GM21576 (cell line): ENCODE results near the gene ABCC4.

Source experiments
- ATAC-seq: cut with Tn5 transposase; IDR thresholded peaks from one replicate; pipeline ENCODE4 v1.9.1; 2021; ENCODE audit warnings: mild to moderate bottlenecking, moderate library complexity; ENCODE audit not compliant: unreplicated experiment

ABCC4 gene

GRCh38 chr13:95258098-95258497 is 43.2 kb downstream of the ABCC4 start:
- no peak for ATAC-seq

- no peak for ATAC-seq
These were observed 45.2 kb downstream of the ABCC4 start for GRCh38 chr13:95256091-95256490.

GRCh38 chr13:95255072-95255732 is 46.0 kb downstream of the ABCC4 start:
- ATAC-seq: no peak

DNA sequence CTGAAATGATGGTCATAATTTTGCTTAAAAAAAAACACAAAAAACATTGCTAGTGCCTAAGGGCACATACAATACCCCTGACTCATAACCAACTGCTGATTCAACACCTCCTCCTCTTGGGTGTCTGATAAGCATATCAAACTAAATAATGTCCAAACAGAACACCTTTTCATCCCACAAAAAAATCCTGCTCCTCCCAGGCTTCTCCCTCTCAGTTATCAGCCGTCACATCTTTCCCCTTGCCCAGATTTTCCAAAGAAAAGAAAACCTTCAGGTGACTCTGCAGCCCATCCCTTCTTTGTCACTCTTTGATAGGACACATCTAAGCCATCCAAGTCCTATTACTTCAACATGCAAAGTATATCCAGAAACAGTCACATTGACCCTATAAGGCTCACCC is 46.9 kb downstream of the ABCC4 start:
- ATAC-seq: no peak

GRCh38 chr13:95253033-95253432 is 48.2 kb downstream of the ABCC4 start:
- ATAC-seq: no peak

DNA sequence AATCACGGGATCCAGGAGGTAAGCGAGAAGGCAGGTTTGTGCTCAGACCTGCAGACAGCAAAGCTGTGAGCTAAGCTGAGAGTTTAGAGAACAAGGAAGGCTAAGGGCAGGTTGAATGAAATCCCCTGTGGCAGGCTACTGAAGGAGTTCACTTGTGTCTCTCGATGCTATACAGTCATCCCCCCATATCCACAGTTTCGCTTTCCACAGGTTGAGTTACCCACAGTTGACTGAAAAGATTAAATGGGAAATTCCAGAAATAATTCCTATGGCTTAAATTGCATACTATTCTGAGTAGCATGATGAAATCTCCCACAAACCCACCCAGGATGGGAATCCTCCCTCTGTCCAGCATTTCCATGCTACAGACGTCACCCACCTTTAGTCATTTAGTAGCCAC is 49.6 kb downstream of the ABCC4 start:
- ATAC-seq: no peak

GRCh38 chr13:95250961-95251360 is 50.3 kb downstream of the ABCC4 start:
- no peak for ATAC-seq

GRCh38 chr13:95248953-95249352 is 52.3 kb downstream of the ABCC4 start:
- no peak for ATAC-seq

DNA sequence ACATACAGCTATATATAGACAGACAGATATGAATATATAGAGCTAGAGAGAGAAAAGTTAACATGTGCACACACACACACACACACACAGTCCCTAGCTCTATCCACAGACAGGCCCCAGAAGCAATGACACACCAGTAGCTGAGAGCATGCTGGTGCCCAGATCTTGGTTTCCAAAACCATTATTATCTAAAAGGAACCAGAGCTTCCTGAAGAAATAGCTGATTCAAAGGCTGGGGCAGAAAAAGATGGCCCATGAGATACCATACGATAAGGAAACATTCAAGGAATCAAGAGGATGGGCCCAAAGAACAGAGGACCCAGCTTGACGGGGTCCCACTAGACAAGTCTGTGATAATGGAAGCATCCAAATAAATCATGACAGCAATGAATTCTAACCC is 53.4 kb downstream of the ABCC4 start:
- no peak for ATAC-seq

DNA sequence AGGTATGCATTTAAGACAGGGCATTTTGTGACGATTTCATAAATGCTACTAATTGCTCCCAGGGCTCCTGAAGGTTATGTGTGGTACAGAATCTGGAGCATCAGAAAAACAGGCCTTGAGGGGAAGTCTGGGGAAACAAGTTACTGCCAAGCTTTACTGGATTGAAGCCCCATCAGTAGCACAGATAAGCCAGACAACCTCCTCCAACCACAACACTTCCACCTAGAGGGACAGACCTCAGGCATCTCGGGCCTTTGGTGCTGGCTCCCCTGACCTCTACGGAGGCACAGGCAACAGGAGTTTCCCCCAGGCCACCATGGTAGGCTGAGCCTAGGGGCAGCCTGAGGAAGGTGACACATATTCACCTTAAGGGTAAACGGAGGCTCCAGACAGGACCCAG is 54.1 kb downstream of the ABCC4 start:
- ATAC-seq: no peak

GRCh38 chr13:95246292-95247082 is 54.8 kb downstream of the ABCC4 start:
- ATAC-seq: no peak

DNA sequence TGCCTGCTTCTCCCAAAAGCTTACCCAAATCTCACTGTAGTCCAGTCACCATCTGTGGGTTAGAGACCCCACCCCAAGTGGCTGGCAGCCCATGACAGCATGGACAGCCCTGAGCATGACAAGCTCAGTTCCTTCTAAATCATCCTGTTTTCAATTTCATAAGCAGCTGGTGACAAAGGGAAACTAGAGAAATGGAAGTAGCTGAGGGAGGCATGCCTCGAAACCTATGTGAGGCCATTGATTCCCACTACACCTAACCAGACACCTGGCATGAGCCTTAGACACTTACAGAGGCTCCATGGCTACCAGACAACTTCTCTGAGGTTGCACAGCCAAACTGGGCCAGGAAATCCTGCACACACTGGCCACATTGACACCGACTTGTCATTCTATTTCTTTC is 56.2 kb downstream of the ABCC4 start:
- peak; percentile 63 for ATAC-seq

GRCh38 chr13:95243207-95243606 is 58.0 kb downstream of the ABCC4 start:
- no peak for ATAC-seq

DNA sequence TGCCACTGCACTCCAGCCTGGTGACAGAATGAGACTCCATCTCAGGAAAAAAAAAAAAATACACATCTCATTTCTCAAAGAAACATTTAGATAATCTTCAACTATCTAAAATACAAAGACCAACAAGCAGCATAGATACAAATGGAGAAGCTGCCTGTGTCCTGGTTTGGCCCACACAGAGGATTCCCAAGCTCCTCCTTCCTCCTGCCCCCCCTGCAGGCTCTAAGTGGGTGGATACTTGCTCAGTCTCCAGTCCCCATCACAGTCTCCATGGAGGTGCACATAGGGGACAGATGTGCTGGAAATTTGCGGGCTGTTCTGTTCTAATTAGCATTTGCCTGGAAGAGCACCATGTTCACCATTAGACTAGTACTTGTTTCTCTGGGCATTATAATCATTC is 59.9 kb downstream of the ABCC4 start:
- no peak for ATAC-seq

DNA sequence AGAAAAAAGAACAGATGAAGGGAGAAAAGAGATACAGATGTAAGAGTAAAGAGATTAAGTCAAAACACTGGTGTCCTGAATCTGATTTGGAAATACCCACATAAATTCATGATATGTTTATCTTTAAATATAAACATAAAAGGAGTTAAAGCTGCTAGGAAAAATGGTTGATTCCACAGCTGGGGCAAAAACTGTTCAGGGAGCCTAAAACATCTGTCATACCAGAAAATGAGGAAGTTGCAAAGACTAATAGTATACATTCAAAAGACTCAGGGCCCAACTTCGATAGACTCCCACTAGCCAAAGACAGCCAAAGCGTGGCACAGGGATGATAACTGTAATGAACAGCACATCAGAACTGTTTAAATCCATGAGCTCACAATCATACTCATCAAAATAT is 62.0 kb downstream of the ABCC4 start:
- peak; percentile 63 for ATAC-seq

DNA sequence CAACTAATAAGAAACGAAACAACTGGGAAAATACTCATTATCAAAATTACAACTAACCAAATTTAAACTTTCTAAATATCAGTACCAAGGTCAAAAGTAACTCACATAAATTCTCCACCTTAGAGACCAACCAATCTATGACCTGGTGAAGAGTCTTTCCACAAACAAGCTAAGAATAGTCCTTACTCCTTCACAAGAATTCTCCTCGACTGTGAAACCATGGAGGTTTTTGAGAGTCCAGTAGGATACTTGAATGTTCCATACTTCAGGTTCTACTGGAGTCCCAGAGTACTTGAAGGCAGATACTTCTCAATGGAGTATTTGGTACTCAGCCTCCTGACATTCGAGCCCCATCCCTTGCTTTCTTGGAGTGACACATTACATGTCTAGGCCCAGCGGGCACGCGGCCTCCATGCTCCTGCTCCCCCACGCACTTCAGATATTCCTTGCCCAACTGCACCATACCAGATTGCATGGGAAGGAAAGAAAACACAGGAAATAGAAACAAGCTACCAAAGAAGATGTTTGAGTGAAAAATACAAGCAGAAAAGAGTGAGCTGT is 63.9 kb downstream of the ABCC4 start:
- no peak for ATAC-seq

- no peak for ATAC-seq
These were observed 64.5 kb downstream of the ABCC4 start for GRCh38 chr13:95236774-95237173.

GRCh38 chr13:95235974-95236373 is 65.3 kb downstream of the ABCC4 start:
- ATAC-seq: no peak

GRCh38 chr13:95235199-95235756 is 66.0 kb downstream of the ABCC4 start:
- ATAC-seq: no peak

- ATAC-seq: peak; percentile 79
These were observed 67.0 kb downstream of the ABCC4 start for GRCh38 chr13:95234242-95234641.

DNA sequence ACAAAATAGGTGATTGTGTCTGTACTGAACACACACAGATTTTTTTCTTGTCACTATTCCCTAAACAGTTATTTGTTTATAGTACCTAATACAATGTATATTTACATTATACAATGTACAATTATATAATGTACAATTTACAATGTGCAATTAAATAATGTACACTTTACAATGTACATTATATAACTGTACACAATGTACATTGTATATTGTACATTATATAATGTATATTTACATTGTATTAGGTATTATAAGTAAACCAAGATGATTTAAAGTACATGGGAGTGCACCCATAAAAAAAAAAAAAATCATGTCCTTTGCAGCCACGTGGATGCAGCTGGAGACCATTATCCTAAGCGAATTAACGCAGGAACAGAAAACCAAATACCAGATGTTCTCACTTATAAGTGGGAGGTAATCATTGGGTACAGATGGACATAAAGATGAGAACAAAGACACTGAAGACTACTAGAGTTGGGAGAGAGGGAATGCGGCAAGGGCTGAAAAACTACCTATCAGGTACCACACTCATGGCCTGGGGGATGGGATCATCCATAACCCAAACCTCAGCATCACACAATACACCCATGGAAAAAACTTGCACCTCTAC is 68.1 kb downstream of the ABCC4 start:
- no peak for ATAC-seq

DNA sequence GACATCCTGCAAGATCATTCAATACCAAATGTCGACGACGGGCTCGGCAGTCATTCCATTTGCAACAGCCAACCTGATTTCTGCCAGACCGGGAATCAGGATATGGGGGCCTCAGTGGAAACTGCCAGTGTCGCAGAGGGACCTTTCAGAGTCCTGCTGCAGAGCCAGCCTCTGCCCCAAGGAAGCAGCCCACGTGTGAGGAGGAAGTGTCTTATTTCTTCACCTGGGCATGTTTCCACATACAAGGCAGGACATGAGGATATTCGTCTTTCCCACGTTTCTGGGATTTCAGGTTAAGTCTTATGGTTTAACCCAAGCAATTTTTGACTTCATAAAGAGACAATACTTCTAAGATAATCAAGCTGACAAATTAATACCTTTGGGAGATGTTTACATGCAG is 69.9 kb downstream of the ABCC4 start:
- ATAC-seq: no peak
